GM18868 (cell line): ENCODE data around the gene CD96.
"Not testable (repeated sequence)": the region's sequence is repeated elsewhere in the genome, so short reads cannot be mapped to it uniquely, and the experiment has no call there.

ENCODE experiments used
- ATAC-seq: cut with Tn5 transposase; IDR thresholded peaks from one replicate; pipeline ENCODE4 v1.9.1; 2021; ENCODE audit warnings: mild to moderate bottlenecking, moderate library complexity; ENCODE audit not compliant: unreplicated experiment

Gene CD96

DNA sequence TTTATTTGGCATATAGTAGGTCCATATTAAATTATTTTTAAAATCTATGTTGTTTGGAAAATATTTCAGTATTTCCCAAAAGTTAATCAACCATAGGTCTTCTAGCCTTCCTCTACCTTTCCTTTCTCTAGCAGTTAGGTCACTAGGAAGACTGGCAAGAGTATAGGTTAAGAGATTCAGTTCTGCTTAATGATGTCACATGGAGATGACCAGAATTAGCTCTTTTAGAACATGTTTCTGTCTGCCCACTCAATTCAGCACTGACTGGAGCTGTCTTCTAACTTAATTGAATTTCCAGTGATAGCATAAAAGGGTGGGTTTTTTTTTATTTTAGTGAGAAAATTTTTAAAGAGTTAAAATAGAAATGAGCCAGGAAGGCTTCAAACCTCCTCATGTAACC lies 76.9 kb downstream of the CD96 start:
- ATAC-seq = peak; percentile 35

DNA sequence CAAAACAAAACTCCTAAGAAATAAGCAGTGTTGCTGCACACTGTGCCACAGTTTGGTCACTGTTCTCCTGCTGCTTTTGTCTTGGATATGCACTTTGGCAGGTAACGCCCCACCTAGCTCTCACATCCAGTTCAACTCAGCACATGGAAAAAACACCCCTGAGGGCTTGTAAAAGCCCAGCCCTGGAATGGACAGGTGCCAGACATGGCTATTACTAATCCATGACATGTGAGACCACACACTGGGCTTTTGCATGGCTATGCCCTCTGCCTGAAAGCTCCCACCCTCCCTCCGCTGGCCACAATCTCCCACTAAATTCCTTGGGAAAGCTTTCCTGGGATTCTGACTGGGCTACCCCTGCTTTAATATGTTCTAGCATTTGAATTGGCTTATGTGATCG lies 77.8 kb downstream of the CD96 start:
- no peak for ATAC-seq

DNA sequence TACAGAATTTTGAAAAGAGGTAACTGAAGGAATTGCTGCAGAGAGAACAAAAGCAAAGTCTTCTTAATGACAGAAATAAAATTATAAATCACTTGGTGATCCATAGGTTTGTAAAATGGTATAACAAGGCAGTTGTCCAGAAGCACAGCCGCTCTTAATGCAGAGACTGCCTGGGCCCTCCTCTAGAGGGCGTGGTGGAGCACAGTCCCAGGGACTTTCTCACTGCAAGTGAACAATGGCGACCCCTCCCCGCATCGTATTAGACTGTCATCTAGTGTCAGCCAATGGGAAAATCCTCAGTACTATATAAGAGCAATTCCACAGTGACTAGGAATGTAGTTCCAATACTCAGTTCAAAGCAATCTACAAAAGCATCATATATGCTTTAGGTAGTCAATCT lies 79.5 kb downstream of the CD96 start:
- ATAC-seq = peak; percentile 29

DNA sequence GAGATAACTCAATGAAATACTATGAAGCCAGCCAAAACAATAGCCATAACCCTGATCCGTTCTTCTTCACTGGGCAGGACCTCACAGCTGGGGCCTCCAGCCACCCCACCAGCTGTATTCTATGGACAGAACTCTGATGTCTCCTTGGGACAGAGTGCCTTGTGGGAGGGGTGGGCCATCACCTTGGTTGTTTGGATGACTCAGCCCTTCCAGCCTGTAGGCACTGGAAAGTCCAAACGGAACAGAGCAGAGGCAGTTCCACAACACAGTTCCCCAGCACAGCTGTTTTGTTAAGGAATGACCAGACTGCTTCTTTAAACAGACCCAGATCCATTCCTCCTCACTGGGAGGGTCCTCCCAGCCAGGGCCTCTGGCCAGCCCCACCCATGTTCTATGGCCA lies 85.1 kb downstream of the CD96 start:
- no peak for ATAC-seq

DNA sequence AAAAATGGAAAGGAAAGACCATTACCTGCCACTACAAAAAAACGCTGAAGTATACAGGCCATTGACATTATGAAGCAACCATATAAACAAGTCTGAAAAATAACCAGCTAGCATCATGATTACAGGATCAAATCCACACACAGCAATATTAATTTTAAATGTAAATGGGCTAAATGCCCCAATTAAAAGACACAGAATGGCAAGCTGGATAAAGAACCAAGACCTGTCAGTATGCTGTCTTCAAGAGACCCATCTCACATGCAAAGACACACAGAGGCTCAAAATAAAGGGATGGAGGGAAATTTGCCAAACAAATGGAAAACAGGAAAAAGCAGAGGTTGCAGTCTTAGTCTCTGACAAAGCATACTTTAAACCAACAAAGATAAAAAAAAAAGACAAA lies 87.0 kb downstream of the CD96 start:
- not testable (repeated sequence) for ATAC-seq

DNA sequence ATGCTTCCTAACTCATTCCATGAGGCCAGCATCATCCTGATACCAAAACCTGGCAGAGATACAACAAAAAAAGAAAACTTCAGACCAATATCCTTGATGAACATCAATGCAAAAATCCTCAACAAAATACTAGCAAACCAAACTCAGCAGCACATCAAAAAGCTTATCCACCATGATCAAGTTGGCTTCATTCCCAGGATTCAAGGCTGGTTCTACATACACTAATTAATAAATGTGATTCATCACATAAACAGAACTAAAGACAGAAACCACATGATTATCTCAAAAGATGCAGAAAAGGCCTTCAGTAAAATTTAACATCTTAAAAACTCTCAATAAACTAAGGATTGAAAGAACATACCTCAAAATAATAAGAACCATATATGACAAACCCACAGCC lies 88.6 kb downstream of the CD96 start:
- ATAC-seq = not testable (repeated sequence)

DNA sequence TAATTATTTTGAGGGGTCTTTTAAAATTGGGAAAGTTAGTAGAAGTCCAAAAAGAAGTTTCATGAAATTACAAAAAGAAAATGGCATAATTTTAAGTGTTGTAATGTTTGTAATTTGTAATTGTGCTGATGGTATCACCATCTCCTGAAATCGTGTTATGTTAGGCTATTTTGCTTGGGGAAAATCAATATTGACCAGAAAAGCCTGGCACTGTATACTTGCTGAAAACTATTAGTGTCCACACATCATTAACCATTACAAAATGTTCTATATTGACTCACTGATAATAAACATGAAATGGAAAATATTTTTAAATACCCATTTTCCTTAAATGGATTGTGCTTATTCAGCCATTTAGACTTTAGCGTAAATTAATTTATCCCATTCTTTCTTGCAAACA lies 93.4 kb downstream of the CD96 start:
- ATAC-seq = no peak

DNA sequence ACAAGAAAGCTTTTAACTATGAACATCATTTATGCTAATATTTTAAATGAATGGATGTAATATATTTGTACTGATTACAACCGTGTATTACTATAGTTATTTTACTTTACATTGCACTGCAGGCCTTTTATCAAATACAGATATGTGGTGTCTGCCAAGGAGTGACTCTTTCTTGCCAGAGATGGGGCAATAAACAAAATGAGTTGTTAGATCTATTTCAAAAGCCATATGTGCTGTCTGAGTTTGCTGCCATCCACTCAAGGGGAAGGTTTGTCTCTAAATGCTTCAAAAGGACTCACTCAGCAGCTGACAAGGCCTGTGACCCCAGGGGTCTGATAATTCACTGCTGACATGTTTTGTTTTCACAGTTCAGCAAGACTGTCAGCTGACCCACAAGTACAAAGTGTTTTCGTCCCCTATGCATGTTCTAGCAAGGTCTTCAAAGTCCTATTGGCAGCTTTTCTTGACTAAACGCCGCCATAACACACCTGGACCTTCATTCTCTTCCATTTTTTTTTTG lies 94.4 kb downstream of the CD96 start:
- no peak for ATAC-seq

DNA sequence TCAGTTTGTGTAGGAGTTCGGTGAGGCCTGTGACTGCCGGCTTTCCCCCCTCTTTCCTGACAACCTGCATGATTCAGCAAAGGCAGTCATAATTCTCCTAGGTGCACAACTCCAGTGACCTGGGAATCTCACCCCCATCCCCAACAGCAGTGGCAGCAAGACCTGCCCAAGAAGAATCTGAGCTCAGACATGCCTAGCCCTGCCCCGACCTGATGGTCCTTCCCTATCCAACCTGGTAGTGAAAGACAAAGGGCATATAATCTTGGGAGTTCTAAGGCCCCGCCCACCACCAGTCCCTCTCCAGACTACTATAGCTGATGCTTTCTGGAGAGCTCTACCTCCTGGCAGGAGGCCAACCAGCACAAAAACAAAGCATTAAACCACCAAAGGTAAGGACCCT lies 97.3 kb downstream of the CD96 start:
- ATAC-seq = no peak

DNA sequence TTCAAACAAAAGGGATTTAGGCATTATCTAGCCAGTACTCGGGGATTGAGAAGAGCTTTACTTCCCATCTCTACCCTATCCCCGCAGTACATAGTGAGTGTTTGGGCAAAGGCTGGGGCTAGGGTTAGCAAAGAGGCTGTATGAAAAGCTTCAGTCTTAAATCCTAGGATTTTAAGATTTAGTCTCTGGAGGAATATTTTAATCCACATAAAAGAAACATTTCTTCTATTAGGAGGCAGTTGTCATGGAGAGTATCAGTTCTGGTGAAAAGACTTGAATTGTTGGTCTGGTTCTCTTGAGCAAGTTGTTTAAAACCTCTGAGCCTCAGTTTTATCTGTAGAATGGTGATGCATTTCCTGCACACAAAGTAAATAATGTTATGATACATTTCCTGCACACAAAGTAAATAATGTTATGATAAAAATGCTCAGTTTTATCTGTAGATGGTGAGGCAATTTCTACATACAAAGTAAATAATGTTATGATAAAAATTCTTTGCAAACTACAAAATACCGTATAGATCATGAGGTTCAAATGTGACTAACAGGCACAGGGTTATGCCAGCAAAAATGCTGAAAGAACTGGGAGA lies 107.1 kb downstream of the CD96 start:
- ATAC-seq = no peak

DNA sequence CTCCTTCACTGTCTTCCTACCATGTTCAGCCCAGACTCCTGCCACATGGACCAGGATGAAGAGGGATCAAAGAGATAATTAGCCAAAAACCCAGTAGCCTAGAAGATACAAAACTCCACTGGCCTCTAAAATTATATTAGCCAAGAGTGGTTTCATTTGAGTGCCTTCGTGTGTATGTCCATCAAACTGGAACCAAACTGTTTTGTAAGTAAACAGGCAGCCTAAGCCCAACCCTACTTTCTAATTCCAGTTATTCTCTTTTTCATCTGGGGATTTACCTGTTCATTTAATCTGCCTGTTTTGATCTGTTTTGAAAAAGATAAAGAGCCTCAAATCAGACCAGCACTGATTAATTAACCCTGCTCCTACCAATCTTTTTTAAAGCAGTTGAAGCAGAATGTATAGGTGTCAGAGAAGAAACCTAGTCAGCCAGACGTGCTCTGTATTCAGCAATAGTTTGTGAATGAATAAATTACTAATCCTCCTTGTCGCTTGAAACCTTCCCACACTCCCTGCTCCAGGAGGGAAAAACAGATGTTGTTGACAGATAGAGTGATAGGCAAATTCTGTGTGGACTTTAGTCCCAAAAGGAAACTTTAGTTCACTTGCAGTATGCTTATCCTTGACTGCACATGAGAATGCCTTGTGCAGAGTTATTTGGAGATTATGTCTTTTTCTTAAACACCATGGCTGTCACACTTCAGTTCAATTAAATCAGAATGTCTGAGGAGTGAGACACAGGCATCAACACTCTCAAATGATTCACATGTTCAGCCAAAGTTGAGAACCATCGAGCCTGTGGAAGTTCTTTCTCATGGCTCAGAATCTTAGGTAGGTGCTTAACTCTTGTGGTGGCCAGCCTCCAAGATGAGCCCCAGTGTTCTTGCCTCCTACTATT lies 108.6 kb downstream of the CD96 start:
- no peak for ATAC-seq

DNA sequence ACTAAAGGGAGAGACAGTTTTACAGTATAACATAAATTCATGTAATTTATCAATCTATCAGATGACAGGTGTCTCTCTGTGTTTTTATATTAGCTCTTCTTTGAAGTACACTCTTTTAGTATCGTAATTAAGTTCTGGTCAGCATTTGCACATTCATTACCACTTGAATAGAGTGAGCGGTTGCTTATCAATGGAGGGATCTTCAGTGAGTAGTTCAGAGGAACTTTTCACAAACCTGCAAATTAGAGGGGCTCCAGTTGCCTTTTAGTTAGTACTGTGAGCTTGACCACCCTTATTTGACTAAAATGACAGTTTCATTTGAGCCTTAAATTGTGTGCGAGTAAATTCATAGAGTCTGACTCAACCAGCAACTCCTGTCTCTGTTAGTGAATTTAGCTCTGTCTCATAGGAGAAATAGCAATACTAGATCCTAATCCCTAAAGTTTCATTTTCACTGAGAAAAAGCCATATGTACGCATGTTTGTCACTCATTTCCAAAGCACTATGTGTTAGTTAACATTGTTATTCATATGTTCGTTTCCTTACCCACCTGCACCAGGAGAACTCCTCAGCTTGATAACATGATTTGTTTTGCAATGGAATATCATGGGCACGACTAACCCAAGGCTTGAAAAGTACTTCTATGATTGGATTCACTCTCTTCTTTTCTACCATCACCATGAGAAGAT lies 110.6 kb downstream of the CD96 start:
- ATAC-seq = no peak

DNA sequence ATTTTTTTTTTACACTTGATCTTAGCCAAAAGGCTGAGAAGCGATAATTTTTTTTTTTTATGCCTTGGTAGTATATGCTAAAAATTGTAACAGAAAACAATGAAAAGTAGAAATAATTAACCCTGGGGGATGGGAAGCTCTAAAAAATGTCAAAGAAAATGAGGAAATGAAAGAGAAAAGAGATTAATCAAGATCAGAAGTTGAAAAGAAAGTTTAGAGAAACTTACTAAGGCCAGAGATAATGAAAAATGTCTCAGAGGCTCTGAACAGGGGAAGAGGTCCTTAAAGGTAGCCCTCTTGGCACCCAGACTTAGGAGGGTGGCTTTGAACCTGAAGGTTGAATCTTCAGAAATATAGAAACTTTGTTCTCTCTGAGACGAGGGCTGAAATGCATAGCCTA lies 111.8 kb downstream of the CD96 start:
- ATAC-seq = no peak

DNA sequence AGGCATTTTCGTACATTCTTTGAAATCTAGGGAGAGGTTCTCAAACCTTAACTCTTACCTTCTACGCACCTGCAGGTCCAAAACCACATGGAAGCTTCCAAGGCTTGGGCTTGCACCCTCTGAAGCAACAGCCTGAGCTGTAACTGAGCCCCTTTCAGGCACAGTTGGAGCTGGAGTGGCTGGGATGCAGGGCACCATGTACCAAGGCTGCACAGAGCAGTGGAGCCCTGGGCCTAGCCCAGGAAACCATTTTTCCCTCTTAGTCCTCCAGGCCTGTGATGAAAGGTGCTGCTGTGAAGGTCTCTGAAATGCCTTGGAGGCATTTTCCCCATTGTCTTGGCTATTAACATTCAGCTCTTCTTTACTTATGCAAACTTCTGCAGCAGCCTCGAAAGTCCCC lies 120.0 kb downstream of the CD96 start:
- no peak for ATAC-seq

DNA sequence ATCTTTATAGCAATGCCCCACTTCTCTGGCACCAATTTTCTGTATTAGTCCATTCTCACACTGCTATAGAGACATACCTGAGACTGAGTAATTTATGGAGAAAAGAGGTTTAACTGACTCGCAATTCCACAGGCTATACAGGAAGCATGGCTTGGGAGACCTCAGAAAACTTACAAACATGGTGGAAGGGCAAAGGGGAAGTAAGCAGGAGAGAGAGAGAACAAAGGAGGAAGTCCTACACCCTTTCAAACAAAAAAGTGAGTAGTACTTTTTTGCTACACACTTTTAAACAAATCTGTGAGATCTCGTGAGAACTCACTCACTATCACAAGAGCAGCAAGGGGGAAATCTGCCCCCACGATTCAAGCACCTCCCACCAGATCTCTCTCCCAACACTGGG lies 120.9 kb downstream of the CD96 start:
- ATAC-seq = no peak

DNA sequence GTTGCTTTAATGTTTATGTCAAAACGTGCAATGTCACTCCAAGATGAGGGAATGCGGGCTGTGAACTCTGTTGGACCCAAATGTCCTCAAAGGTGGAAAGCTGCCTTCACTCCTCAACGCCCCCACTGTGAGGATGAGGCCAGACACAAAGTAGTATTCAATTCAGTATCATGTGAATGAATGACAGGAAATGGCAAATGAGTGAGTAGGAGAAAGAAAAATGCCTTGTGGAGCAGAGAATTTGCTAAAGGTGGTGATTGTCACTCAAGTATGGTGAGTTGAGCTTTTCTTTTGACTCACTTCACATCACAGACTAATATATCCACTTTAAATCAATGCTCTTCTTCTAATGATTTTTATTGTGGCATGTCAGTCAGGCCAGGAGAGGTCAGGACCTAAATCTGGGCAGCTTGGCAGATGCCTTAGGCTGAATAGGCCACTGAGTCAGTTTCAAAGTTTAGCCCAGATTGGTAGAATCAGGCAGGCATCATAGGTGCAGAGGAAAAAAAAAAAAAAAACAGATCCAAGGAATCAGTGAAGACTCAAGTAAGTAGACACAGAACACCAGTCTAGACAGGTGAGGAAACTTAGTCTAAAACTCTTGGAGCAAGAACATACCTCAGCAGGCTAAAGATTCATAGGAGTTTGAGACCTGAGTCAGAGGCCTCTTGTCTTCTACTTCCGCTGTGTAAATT lies 124.2 kb downstream of the CD96 start:
- ATAC-seq = no peak

DNA sequence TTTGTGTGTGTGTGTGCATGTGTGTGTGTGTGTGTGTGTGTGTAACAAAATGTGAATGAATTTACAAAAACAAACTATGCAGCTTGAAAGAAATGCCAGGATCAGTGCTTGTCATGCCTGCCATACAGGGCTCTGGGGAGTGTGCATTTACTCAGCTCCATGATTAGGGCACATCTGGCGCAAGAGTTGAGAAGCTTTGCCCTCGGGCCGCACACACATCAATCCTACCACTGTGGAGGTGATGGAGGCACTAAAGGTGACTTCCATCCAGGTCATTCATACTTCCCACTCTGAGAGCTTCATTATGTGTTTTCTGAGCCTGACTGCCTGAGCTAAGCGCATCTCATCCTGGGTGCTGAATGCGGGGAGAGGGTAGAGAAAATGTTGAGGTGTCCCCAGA lies 125.2 kb downstream of the CD96 start:
- ATAC-seq = no peak

DNA sequence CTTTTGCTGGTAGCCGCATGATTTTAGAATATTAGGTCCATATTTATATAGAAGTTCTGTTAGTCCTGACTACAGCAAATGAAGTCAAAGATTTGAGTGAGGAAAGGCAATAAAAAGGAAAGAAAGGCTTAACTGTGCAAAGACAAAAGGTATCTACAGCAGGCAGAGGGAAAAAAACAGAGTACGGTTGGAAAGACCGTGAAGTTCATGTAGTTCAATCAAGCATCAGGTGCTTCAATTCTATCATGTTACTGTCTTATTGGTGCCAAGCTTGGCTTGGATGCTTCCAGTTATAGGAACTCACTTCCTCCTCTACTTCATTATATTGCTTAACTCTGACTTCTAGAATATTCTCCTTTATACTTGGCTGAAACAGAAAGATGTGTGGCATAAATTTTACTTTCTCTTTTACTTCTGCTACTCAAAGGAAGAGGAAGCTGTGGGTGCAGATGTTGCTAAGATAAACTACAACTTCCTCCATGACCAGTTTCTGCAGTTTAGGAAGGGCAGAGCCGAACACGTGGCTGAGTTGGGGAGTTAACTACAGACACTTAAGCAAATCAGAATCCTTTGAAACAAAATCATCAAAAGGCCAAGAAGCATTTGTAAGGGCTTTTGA lies 125.7 kb downstream of the CD96 start:
- ATAC-seq = peak; percentile 98

DNA sequence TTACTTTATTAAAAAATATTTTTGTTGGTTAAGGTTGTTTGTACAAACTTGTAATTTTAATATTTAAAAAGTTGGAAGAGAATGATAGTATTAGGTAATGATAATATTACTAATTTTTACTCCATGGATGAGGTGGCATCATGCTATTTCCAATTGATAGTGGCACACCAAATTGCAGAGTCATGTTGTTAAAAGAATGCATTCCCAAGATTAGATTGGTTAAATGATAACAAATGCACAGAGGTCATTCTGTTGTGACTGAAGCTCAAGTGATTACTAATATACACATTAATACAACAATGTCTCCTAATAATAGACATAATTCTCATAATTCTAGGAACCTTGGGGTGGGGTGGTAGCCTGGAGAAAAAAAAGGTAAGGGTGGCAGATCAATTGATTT lies 126.3 kb downstream of the CD96 start:
- no peak for ATAC-seq

DNA sequence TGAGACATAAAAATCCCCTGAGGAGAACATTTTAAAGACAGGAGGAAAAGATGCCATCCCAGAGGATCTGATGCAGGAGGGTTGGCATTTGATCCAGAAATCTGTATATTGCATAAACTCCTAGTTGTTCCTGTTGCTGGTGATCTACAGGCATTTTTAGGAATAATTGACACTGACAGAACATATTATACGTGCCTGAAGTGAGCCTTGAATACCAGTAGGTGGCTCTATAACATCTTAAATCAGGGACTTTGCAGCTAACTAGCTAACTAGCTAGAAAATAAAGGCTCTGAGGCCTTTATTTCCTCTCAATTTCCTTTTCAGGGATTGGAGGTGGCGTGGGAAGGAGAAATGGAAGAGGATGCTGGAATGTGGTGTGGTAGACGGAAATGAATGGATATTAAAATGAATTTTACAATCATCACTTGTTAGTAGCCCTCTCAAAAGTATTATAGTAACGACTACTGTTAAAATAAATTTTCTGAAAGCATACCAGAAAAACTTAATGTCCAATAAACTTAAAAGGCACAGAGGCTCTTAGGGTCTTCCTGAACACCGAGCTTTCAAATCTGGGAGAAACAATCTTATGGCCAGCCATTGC lies 127.0 kb downstream of the CD96 start:
- peak; percentile 53 for ATAC-seq
